ENCODE results near the gene OR6J1. TPM values are rescaled to one million over a fixed set of nuclear protein-coding genes. Genes with fewer than 3 reads are reported as not detected.

The OR6J1 gene
- total and polyA plus RNA-seq, 2 of the 13 experiments (the other 11 are each of a cell fraction or from before 2014, with no cell fraction given), result not detected

DNA sequence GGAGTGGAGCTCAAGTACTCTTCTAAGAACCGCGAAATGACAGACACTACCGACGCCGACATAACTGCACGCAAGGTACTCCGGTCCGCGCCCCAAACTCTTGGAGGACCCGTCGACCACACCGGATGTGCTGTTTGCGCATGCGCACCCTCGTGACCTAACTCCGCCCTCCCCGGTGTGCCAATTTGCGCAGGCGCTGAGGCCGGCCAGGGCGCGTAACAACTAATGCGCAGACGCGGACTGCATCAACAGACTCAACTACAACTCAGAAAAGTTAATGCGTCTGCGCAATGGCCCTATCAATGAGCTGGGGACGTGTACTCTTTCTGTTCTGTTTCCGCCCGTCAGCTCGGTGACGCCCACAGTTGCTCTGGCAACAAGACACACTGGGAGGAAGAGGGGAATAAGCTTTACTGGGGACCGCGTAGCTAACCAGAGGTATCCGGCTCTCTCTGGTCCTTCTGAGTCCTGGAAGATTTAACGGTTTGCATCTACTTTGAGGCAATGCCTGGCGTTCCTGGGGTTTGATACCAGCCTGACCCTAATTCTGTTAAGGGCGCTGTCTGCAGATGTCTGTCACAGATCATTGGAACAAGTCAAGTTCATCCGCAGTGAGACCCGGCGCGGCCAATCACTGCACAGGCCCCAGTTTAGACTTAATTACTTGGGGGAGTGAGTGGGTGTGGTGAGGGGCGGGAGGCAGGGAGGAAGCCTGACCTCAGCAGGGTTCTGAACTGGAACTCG lies 54.9 kb downstream of the OR6J1 start, which contains the start of gene DAD1 (continued):
- TF ChIP-seq, protein P1, sequence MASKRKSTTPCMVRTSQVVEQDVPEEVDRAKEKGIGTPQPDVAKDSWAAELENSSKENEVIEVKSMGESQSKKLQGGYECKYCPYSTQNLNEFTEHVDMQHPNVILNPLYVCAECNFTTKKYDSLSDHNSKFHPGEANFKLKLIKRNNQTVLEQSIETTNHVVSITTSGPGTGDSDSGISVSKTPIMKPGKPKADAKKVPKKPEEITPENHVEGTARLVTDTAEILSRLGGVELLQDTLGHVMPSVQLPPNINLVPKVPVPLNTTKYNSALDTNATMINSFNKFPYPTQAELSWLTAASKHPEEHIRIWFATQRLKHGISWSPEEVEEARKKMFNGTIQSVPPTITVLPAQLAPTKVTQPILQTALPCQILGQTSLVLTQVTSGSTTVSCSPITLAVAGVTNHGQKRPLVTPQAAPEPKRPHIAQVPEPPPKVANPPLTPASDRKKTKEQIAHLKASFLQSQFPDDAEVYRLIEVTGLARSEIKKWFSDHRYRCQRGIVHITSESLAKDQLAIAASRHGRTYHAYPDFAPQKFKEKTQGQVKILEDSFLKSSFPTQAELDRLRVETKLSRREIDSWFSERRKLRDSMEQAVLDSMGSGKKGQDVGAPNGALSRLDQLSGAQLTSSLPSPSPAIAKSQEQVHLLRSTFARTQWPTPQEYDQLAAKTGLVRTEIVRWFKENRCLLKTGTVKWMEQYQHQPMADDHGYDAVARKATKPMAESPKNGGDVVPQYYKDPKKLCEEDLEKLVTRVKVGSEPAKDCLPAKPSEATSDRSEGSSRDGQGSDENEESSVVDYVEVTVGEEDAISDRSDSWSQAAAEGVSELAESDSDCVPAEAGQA (IDR thresholded peaks at IDR 0.05; ENCODE audit: low read depth), result 0 out of 2 replicates have a peak, but pooled peaks have one; percentile 9
- TF ChIP-seq, protein P1 (CRISPR knock-in tag; IDR thresholded peaks at IDR 0.05; ENCODE audit: borderline replicate concordance), result no peak
- no peak for TF ChIP-seq ADNP (CRISPR knock-in tag; IDR thresholded peaks at IDR 0.05)
- TF ChIP-seq, protein P2, sequence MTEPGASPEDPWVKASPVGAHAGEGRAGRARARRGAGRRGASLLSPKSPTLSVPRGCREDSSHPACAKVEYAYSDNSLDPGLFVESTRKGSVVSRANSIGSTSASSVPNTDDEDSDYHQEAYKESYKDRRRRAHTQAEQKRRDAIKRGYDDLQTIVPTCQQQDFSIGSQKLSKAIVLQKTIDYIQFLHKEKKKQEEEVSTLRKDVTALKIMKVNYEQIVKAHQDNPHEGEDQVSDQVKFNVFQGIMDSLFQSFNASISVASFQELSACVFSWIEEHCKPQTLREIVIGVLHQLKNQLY (CRISPR knock-in tag; IDR thresholded peaks at IDR 0.05), result peak; percentile 62
- peak; percentile 75; the same call in 1 of the 2 replicates for TF ChIP-seq NAIF1 (CRISPR knock-in tag; IDR thresholded peaks at IDR 0.05; ENCODE audit: borderline replicate concordance)
- TF ChIP-seq ZNF282 (IDR thresholded peaks at IDR 0.05; ENCODE audit: partially characterized antibody), result no peak
- TF ChIP-seq, protein P3, sequence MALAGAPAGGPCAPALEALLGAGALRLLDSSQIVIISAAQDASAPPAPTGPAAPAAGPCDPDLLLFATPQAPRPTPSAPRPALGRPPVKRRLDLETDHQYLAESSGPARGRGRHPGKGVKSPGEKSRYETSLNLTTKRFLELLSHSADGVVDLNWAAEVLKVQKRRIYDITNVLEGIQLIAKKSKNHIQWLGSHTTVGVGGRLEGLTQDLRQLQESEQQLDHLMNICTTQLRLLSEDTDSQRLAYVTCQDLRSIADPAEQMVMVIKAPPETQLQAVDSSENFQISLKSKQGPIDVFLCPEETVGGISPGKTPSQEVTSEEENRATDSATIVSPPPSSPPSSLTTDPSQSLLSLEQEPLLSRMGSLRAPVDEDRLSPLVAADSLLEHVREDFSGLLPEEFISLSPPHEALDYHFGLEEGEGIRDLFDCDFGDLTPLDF (CRISPR knock-in tag; IDR thresholded peaks at IDR 0.05), result no peak
- 0 out of 2 replicates have a peak, but pooled peaks have one; percentile 14 for TF ChIP-seq ZBTB3 (CRISPR knock-in tag; IDR thresholded peaks at IDR 0.05; ENCODE audit: borderline replicate concordance, low read depth)
- TF ChIP-seq, protein P4, sequence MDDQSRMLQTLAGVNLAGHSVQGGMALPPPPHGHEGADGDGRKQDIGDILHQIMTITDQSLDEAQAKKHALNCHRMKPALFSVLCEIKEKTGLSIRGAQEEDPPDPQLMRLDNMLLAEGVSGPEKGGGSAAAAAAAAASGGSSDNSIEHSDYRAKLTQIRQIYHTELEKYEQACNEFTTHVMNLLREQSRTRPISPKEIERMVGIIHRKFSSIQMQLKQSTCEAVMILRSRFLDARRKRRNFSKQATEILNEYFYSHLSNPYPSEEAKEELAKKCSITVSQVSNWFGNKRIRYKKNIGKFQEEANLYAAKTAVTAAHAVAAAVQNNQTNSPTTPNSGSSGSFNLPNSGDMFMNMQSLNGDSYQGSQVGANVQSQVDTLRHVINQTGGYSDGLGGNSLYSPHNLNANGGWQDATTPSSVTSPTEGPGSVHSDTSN (CRISPR knock-in tag; IDR thresholded peaks at IDR 0.05; ENCODE audit: borderline replicate concordance), result no peak
- TF ChIP-seq, protein P5, sequence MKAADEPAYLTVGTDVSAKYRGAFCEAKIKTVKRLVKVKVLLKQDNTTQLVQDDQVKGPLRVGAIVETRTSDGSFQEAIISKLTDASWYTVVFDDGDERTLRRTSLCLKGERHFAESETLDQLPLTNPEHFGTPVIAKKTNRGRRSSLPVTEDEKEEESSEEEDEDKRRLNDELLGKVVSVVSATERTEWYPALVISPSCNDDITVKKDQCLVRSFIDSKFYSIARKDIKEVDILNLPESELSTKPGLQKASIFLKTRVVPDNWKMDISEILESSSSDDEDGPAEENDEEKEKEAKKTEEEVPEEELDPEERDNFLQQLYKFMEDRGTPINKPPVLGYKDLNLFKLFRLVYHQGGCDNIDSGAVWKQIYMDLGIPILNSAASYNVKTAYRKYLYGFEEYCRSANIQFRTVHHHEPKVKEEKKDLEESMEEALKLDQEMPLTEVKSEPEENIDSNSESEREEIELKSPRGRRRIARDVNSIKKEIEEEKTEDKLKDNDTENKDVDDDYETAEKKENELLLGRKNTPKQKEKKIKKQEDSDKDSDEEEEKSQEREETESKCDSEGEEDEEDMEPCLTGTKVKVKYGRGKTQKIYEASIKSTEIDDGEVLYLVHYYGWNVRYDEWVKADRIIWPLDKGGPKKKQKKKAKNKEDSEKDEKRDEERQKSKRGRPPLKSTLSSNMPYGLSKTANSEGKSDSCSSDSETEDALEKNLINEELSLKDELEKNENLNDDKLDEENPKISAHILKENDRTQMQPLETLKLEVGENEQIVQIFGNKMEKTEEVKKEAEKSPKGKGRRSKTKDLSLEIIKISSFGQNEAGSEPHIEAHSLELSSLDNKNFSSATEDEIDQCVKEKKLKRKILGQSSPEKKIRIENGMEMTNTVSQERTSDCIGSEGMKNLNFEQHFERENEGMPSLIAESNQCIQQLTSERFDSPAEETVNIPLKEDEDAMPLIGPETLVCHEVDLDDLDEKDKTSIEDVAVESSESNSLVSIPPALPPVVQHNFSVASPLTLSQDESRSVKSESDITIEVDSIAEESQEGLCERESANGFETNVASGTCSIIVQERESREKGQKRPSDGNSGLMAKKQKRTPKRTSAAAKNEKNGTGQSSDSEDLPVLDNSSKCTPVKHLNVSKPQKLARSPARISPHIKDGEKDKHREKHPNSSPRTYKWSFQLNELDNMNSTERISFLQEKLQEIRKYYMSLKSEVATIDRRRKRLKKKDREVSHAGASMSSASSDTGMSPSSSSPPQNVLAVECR (CRISPR knock-in tag; IDR thresholded peaks at IDR 0.05; ENCODE audit: borderline replicate concordance), result peak; percentile 99
- peak; percentile 81 for TF ChIP-seq ZNF781 (CRISPR knock-in tag; IDR thresholded peaks at IDR 0.05; ENCODE audit: borderline replicate concordance, not compliant biosample characterization)
- TF ChIP-seq PITX1 (CRISPR knock-in tag; IDR thresholded peaks at IDR 0.05), result peak; percentile 89
- TF ChIP-seq NCOR1 (IDR thresholded peaks at IDR 0.05; ENCODE audit: borderline replicate concordance, low read length), result peak; percentile 63; the same call in 1 of the 2 replicates
- no peak for TF ChIP-seq NFIC (IDR thresholded peaks at IDR 0.05; ENCODE audit: low read length)
